Caco-2 (cell line): ENCODE measurements around the gene TUB. TPM values are rescaled to one million over a fixed set of nuclear protein-coding genes. Genes with fewer than 3 reads are reported as not detected.

ENCODE experiments used
- BruUV-seq: library from RNA; stranded (reverse); fragments of 400-500 nt; replicated peaks from 2 replicates; lab custom pipeline; 2021; lab: Mats Ljungman, UMichigan
- CTCF ChIA-PET: fragments of 300-600 bp; sonication (Branson Sonifier 250); formaldehyde crosslinking; loops from one replicate; lab custom pipeline; 2022; ENCODE audit warnings: antibody characterized with exemption; lab: Charles Lee
- POLR2A ChIA-PET: fragments of 300-600 bp; sonication (Branson Sonifier 250); formaldehyde crosslinking; loops from one replicate; lab custom pipeline; 2022; ENCODE audit warnings: antibody characterized with exemption; lab: Charles Lee
- DNase-seq, 2 experiments: peaks; one replicate each; pipeline versions ENCODE4 v3.0.0 to v3.0.0-alpha.2; 2020 to 2022
- H3K27me3 ChIP-seq: replicated peaks from 2 replicates; pipeline ENCODE4 v1.6.0; 2011; ENCODE audit warnings: low read length; ENCODE audit not compliant: control insufficient read depth, insufficient read depth
- H3K36me3 ChIP-seq: 2 replicates; pipeline ENCODE4 v1.5.1; 2011; ENCODE audit warnings: low read length; ENCODE audit not compliant: control insufficient read depth, insufficient read depth
- H3K4me1 ChIP-seq: fragments of 250-450 bp; sonication (Bioruptor Pico); 2 replicates; pipeline ENCODE4 v1.5.1; 2020; ENCODE audit warnings: mild to moderate bottlenecking
- H3K4me3 ChIP-seq: 2 replicates; pipeline ENCODE4 v1.5.1; 2011; ENCODE audit warnings: low read depth, mild to moderate bottlenecking, control low read depth, low read length
- H3K9me3 ChIP-seq: fragments of 250-450 bp; sonication (Bioruptor Pico); 2 replicates; pipeline ENCODE4 v1.5.1; 2020; ENCODE audit warnings: mild to moderate bottlenecking, moderate library complexity
- H3K27ac Mint-ChIP-seq: one replicate; pipeline ENCODE4 v1.8.0; 2022; ENCODE audit warnings: mixed read lengths; ENCODE audit not compliant: unreplicated experiment
- H3K27me3 Mint-ChIP-seq: one replicate; pipeline ENCODE4 v1.8.0; 2022; ENCODE audit warnings: mixed read lengths; ENCODE audit not compliant: insufficient read depth, unreplicated experiment
- H3K36me3 Mint-ChIP-seq: one replicate; pipeline ENCODE4 v1.8.0; 2022; ENCODE audit warnings: mild to moderate bottlenecking, mixed read lengths; ENCODE audit not compliant: insufficient read depth, unreplicated experiment
- H3K4me1 Mint-ChIP-seq: one replicate; pipeline ENCODE4 v1.8.0; 2022; ENCODE audit warnings: low read depth, mixed read lengths; ENCODE audit not compliant: unreplicated experiment
- H3K4me3 Mint-ChIP-seq: one replicate; pipeline ENCODE4 v1.8.0; 2022; ENCODE audit warnings: mild to moderate bottlenecking, moderate library complexity, mixed read lengths; ENCODE audit not compliant: unreplicated experiment
- H3K9me3 Mint-ChIP-seq: one replicate; pipeline ENCODE4 v1.8.0; 2022; ENCODE audit warnings: mixed read lengths; ENCODE audit not compliant: unreplicated experiment
- CTCF ChIP-seq, 2 experiments: fragments of 200-600 bp in 1 of 2; IDR thresholded peaks; 1 replicate in 1 of 2; 2 replicates in 1 of 2; pipeline versions ENCODE4 v1.5.1 to v1.8.0; 2011 to 2022; ENCODE audit warnings: antibody characterized with exemption in 1 of 2, control low read depth in 1 of 2, inconsistent platforms in 1 of 2, low read depth in 1 of 2, low read length in 1 of 2, mild to moderate bottlenecking in 1 of 2, moderate library complexity in 1 of 2; ENCODE audit not compliant: insufficient read depth in 1 of 2, severe bottlenecking in 1 of 2, unreplicated experiment in 1 of 2
- intact Hi-C: fragments of 100-400 bp; cut with micrococcal nuclease; formaldehyde crosslinking; loops from one replicate; pipeline ENCODE4 v1.10.0; 2022; ENCODE audit not compliant: unreplicated experiment
- total RNA-seq: library from RNA; stranded (reverse); gene quantifications from 2 replicates; pipeline ENCODE4 v1.2.3, GENCODE V29; 2022

The TUB gene
- total RNA-seq, 1 experiment from 2014 or later, result not detected

- ChIA-PET CTCF (no interaction called here), POLR2A (no interaction called here)
- no TSS peak for BruUV-seq
- no peak overlapping the region for H3K27ac Mint-ChIP-seq
- Histone ChIP-seq H3K4me1 (no peaks in the 10 kb centered on the region), H3K36me3 (no peaks in the 10 kb centered on the region), H3K4me3 (no peak overlapping the region), H3K27me3 (peaks cover 2% of the 10 kb centered on the region; the same call in 1 of the 2 replicates), H3K9me3 (no peaks in the 10 kb centered on the region)
- H3K4me3 Mint-ChIP-seq, result no peak overlapping the region
- intact Hi-C loops, result no loop called here
- TF ChIP-seq CTCF (IDR thresholded peaks at IDR 0.05; ENCODE audit: insufficient read depth in 1 of 2, low read depth in 1 of 2, low read length in 1 of 2, severe bottlenecking in 1 of 2, unreplicated experiment in 1 of 2), result no peak
- peaks cover 9% of the 10 kb centered on the region for H3K27me3 Mint-ChIP-seq
- no peak for DNase-seq
- H3K9me3 Mint-ChIP-seq, result no peaks in the 10 kb centered on the region
- no peaks in the 10 kb centered on the region for H3K4me1 Mint-ChIP-seq
- no peaks in the 10 kb centered on the region for H3K36me3 Mint-ChIP-seq
Measured at GRCh38 chr11:8083871-8084281, 2.9 kb downstream of the TUB start.

GRCh38 chr11:8084352-8084751 lies 3.3 kb downstream of the TUB start:
- Mint-ChIP-seq H3K27ac (no peak overlapping the region), H3K36me3 (no peaks in the 10 kb centered on the region), H3K27me3 (peaks cover 9% of the 10 kb centered on the region), H3K4me3 (no peak overlapping the region), H3K9me3 (no peaks in the 10 kb centered on the region), H3K4me1 (no peaks in the 10 kb centered on the region)
- no peak overlapping the region for H3K4me3 ChIP-seq
- H3K4me1 ChIP-seq, result no peaks in the 10 kb centered on the region
- intact Hi-C loops, result no loop called here
- DNase-seq, result no peak
- peaks cover 2% of the 10 kb centered on the region; the same call in 1 of the 2 replicates for H3K27me3 ChIP-seq
- ChIA-PET CTCF (no interaction called here), POLR2A (no interaction called here)
- no peak for TF ChIP-seq CTCF (IDR thresholded peaks at IDR 0.05; ENCODE audit: insufficient read depth in 1 of 2, low read depth in 1 of 2, low read length in 1 of 2, severe bottlenecking in 1 of 2, unreplicated experiment in 1 of 2)
- no TSS peak for BruUV-seq
- no peaks in the 10 kb centered on the region for H3K9me3 ChIP-seq
- H3K36me3 ChIP-seq, result no peaks in the 10 kb centered on the region

- Histone ChIP-seq H3K4me1 (no peaks in the 10 kb centered on the region), H3K9me3 (no peaks in the 10 kb centered on the region), H3K27me3 (peaks cover 2% of the 10 kb centered on the region; the same call in 1 of the 2 replicates), H3K4me3 (no peak overlapping the region), H3K36me3 (no peaks in the 10 kb centered on the region)
- CTCF ChIA-PET, result interaction anchor here (1.6 to 1.8 kb wide), 2 partner anchors 14 to 79 kb away, joined by 6 to 7 read pairs; no protein-coding TSS in a partner anchor
- no peaks in the 10 kb centered on the region for H3K36me3 Mint-ChIP-seq
- H3K9me3 Mint-ChIP-seq, result no peaks in the 10 kb centered on the region
- DNase-seq, result no peak
- H3K4me3 Mint-ChIP-seq, result no peak overlapping the region
- POLR2A ChIA-PET, result no interaction called here
- H3K27ac Mint-ChIP-seq, result no peak overlapping the region
- intact Hi-C loops, result no loop called here
- H3K27me3 Mint-ChIP-seq, result peaks cover 9% of the 10 kb centered on the region
- no peaks in the 10 kb centered on the region for H3K4me1 Mint-ChIP-seq
- no peak for TF ChIP-seq CTCF (IDR thresholded peaks at IDR 0.05; ENCODE audit: insufficient read depth in 1 of 2, low read depth in 1 of 2, low read length in 1 of 2, severe bottlenecking in 1 of 2, unreplicated experiment in 1 of 2)
- BruUV-seq, result no TSS peak
Measured at GRCh38 chr11:8085011-8085645, 4.1 kb downstream of the TUB start.
